Measurements from ENCODE around the gene RPL22.

GRCh38 chr1:6223617-6224016, 24.2 kb upstream of the RPL22 start:
- TF ChIP-seq, protein P1, sequence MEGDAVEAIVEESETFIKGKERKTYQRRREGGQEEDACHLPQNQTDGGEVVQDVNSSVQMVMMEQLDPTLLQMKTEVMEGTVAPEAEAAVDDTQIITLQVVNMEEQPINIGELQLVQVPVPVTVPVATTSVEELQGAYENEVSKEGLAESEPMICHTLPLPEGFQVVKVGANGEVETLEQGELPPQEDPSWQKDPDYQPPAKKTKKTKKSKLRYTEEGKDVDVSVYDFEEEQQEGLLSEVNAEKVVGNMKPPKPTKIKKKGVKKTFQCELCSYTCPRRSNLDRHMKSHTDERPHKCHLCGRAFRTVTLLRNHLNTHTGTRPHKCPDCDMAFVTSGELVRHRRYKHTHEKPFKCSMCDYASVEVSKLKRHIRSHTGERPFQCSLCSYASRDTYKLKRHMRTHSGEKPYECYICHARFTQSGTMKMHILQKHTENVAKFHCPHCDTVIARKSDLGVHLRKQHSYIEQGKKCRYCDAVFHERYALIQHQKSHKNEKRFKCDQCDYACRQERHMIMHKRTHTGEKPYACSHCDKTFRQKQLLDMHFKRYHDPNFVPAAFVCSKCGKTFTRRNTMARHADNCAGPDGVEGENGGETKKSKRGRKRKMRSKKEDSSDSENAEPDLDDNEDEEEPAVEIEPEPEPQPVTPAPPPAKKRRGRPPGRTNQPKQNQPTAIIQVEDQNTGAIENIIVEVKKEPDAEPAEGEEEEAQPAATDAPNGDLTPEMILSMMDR (IDR thresholded peaks at IDR 0.05; ENCODE audit: insufficient read depth, low read depth, low read length): no peak
- TF ChIP-seq EZH2 (IDR thresholded peaks at IDR 0.05; ENCODE audit: insufficient read depth, low read length): no peak
